ENCODE data around the gene CCSER2.

- TF ChIP-seq BACH2 (CRISPR knock-in tag; IDR thresholded peaks at IDR 0.05; ENCODE audit: borderline replicate concordance) (no peak), ZNF8 (CRISPR knock-in tag; IDR thresholded peaks at IDR 0.05) (no peak), ESRRG (CRISPR knock-in tag; IDR thresholded peaks at IDR 0.05) (no peak)
- TF ChIP-seq, protein P1, sequence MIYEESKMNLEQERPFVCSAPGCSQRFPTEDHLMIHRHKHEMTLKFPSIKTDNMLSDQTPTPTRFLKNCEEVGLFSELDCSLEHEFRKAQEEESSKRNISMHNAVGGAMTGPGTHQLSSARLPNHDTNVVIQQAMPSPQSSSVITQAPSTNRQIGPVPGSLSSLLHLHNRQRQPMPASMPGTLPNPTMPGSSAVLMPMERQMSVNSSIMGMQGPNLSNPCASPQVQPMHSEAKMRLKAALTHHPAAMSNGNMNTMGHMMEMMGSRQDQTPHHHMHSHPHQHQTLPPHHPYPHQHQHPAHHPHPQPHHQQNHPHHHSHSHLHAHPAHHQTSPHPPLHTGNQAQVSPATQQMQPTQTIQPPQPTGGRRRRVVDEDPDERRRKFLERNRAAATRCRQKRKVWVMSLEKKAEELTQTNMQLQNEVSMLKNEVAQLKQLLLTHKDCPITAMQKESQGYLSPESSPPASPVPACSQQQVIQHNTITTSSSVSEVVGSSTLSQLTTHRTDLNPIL (CRISPR knock-in tag; IDR thresholded peaks at IDR 0.05; ENCODE audit: low read depth): no peak
- TF ChIP-seq, protein P2, sequence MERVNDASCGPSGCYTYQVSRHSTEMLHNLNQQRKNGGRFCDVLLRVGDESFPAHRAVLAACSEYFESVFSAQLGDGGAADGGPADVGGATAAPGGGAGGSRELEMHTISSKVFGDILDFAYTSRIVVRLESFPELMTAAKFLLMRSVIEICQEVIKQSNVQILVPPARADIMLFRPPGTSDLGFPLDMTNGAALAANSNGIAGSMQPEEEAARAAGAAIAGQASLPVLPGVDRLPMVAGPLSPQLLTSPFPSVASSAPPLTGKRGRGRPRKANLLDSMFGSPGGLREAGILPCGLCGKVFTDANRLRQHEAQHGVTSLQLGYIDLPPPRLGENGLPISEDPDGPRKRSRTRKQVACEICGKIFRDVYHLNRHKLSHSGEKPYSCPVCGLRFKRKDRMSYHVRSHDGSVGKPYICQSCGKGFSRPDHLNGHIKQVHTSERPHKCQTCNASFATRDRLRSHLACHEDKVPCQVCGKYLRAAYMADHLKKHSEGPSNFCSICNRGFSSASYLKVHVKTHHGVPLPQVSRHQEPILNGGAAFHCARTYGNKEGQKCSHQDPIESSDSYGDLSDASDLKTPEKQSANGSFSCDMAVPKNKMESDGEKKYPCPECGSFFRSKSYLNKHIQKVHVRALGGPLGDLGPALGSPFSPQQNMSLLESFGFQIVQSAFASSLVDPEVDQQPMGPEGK (CRISPR knock-in tag; IDR thresholded peaks at IDR 0.05; ENCODE audit: borderline replicate concordance): no peak
These were observed 15.4 kb downstream of the CCSER2 start for GRCh38 chr10:84343831-84344230.

Data from SK-N-SH treated with all-trans-retinoic acid at 6 μM for 48 hours (cell line).